Adrenal gland (tissue), 5 donors: ENCODE results near the gene DFFB.
A peak's percentile ranks its signal among the peaks of the same experiment; 100 is the strongest.

Source experiments
- POLR2A ChIP-seq, 2 donors: fragments of 450-650 bp; IDR thresholded peaks; one replicate each; pipeline ENCODE4 v1.6.1; 2017; ENCODE audit warnings: antibody characterized with exemption in 2 of 2, mild to moderate bottlenecking in 2 of 2, moderate library complexity in 1 of 2
- TF ChIP-seq, protein P1 (sequence below), 6 experiments: fragments of 450-650 bp in 4 of 6; fragments of 200-600 bp in 2 of 6; sonication (generic) in 1 of 6; IDR thresholded peaks; 1 replicate in 5 of 6; 2 replicates in 1 of 6; pipeline versions ENCODE4 v1.5.1 to v1.8.0; 2016 to 2021; ENCODE audit warnings: antibody characterized with exemption in 6 of 6, mild to moderate bottlenecking in 2 of 6, moderate library complexity in 1 of 6
- donor health status: DM: no; HTN: no; CAD: no.

DNA sequence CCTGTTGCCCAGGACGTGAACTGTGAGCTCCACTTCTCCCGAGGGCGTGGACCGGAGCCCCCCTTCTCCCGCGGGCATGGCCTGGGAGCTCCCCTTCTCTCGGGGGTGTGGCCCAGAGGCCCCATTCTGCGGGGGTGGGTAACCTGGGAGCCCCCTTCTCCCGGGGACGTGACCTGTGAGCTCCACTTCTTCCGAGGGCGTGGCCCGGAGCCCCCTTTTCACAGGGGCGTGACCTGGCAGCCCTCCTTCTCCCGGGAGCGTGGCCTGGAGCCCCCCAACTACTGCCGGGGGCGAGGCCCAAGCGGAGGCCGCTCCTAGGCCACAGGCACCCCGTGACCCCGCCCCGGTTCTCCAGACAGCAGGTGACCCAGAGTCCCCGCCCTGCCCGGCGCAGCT lies 42.5 kb downstream of the DFFB start:
- TF ChIP-seq, protein P1, sequence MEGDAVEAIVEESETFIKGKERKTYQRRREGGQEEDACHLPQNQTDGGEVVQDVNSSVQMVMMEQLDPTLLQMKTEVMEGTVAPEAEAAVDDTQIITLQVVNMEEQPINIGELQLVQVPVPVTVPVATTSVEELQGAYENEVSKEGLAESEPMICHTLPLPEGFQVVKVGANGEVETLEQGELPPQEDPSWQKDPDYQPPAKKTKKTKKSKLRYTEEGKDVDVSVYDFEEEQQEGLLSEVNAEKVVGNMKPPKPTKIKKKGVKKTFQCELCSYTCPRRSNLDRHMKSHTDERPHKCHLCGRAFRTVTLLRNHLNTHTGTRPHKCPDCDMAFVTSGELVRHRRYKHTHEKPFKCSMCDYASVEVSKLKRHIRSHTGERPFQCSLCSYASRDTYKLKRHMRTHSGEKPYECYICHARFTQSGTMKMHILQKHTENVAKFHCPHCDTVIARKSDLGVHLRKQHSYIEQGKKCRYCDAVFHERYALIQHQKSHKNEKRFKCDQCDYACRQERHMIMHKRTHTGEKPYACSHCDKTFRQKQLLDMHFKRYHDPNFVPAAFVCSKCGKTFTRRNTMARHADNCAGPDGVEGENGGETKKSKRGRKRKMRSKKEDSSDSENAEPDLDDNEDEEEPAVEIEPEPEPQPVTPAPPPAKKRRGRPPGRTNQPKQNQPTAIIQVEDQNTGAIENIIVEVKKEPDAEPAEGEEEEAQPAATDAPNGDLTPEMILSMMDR (IDR thresholded peaks at IDR 0.05) = peak in 1 of 6 experiments; percentile 6
- no peak for TF ChIP-seq POLR2A (IDR thresholded peaks at IDR 0.05)
